ENCODE results near the gene GPATCH4.
A peak's percentile ranks its signal among the peaks of the same experiment; 100 is the strongest.

The GPATCH4 gene

DNA sequence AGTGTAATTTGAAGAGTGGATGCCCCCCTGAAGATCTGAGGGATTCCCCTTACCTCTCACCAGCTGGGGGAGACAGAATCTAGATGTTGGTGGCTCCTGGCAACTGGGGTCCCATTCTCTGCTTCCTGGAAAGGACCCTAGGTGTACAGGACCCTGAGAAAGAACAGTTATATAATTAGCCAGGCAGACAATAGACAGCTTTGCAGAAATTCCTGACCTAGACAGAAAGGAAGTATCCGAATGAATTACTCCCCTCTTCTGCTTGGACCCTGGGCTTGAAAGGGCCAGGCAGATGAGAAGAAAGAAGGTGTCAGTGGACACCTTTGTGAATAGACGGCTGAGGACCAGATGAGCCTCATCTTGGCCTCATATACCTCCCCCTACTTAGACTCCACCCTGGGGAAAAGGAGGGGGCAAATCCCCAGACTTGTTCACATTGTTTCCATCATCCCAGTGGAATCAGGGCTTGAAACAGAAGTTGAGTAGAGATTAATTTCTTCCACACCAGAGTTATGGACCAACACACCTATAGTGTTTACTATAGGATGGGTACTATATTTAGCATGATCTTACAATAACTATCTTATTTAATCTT lies 27.1 kb downstream of the GPATCH4 start:
- peaks cover 7% of the 10 kb centered on the region for H3K27me3 ChIP-seq (ENCODE audit: insufficient read depth, insufficient read length)
- TF ChIP-seq YY1 (IDR thresholded peaks at IDR 0.05; ENCODE audit: insufficient read depth, insufficient read length) (no peak), ZNF274 (IDR thresholded peaks at IDR 0.05; ENCODE audit: low read depth, low read length) (no peak), SUZ12 (IDR thresholded peaks at IDR 0.05; ENCODE audit: extremely low read depth, insufficient read depth, insufficient read length) (no peak)
- no peak overlapping the region for H3K9ac ChIP-seq (ENCODE audit: insufficient read length, low read depth)
- peaks cover 12% of the 10 kb centered on the region for H3K36me3 ChIP-seq (ENCODE audit: insufficient read depth, insufficient read length, low read length)
- no peak overlapping the region for H3K4me3 ChIP-seq (ENCODE audit: insufficient read length, low read depth)
- no peaks in the 10 kb centered on the region for H3K9me3 ChIP-seq (ENCODE audit: insufficient read depth, low read length)
- H3K4me1 ChIP-seq (ENCODE audit: insufficient read depth, insufficient read length) = no peaks in the 10 kb centered on the region
- DNase-seq (ENCODE audit: low read depth, low spot score) = no peak

DNA sequence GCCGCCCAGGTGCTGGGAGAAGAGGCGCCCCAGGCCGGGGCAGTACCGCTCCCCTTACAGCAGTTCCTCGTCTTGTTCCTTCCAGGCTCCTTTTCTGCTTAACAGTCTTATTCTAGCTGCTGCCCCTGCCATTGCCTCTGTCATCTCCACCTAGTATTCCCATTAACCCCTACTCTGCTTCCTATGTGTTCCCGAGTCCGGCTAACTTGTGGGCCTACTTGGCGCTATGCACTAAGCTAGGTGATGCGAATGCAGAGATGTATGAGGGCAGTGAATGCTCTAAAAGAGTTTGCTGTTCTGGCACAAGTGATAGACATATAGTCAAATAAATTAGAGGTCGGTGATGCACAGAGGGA lies 28.6 kb downstream of the GPATCH4 start:
- H3K9me3 ChIP-seq (ENCODE audit: insufficient read depth, low read length) = no peaks in the 10 kb centered on the region
- peaks cover 23% of the 10 kb centered on the region for H3K36me3 ChIP-seq (ENCODE audit: insufficient read depth, insufficient read length, low read length)
- peak overlapping the region; percentile 37 for H3K9ac ChIP-seq (ENCODE audit: insufficient read length, low read depth)
- peak overlapping the region; percentile 89 for H3K4me3 ChIP-seq (ENCODE audit: insufficient read length, low read depth)
- peaks cover 7% of the 10 kb centered on the region for H3K27me3 ChIP-seq (ENCODE audit: insufficient read depth, insufficient read length)
- no peaks in the 10 kb centered on the region for H3K4me1 ChIP-seq (ENCODE audit: insufficient read depth, insufficient read length)
- TF ChIP-seq SUZ12 (IDR thresholded peaks at IDR 0.05; ENCODE audit: extremely low read depth, insufficient read depth, insufficient read length) (no peak), YY1 (IDR thresholded peaks at IDR 0.05; ENCODE audit: insufficient read depth, insufficient read length) (no peak), ZNF274 (IDR thresholded peaks at IDR 0.05; ENCODE audit: low read depth, low read length) (no peak)
- DNase-seq (ENCODE audit: low read depth, low spot score) = no peak

DNA sequence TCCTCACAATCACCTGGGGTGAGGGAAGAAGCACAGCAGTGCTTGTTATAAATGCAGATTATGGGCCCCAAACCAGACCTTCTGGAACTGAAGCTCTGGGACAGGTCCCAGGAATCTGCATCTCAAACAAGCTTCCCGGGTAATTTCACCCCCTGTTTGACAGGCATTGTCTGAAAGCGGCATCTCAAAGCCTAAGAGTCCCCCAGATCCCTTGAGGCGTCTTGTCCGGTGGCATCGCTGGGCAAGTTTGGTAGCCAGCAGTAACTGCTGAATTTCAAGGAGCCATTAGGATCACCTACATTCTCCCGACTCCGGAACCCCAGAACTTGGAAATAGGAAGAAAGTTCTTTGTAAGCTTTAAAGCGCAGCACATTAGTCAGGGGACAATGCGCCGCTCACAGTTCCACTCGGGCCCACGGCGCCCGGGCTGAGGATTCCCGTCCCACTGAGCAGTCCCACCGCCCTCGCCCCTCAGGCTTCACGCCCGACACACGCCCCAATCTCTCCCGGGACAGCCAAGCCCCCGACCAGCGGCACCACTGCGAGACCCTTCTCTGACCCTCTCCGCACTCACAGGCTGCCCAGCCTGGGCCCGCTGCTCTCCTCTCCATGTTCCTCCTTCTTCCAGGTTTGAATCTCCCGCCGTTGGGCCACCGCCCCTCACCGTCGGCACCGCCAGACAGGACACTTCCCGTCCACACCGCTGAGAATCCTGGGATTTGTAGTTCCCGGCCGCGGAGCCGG lies 29.2 kb downstream of the GPATCH4 start, which contains the start of gene IQGAP3:
IQGAP3 (minus strand) TSS at position 647 of the 744 bp plus-strand sequence; CDS start at position 611, 36 bp downstream.
- H3K9me3 ChIP-seq (ENCODE audit: insufficient read depth, low read length) = no peaks in the 10 kb centered on the region
- peaks cover 28% of the 10 kb centered on the region for H3K36me3 ChIP-seq (ENCODE audit: insufficient read depth, insufficient read length, low read length)
- H3K4me1 ChIP-seq (ENCODE audit: insufficient read depth, insufficient read length) = no peaks in the 10 kb centered on the region
- TF ChIP-seq SUZ12 (IDR thresholded peaks at IDR 0.05; ENCODE audit: extremely low read depth, insufficient read depth, insufficient read length) (no peak), YY1 (IDR thresholded peaks at IDR 0.05; ENCODE audit: insufficient read depth, insufficient read length) (no peak), ZNF274 (IDR thresholded peaks at IDR 0.05; ENCODE audit: low read depth, low read length) (no peak)
- peak; percentile 81 for DNase-seq (ENCODE audit: low read depth, low spot score)
- H3K27me3 ChIP-seq (ENCODE audit: insufficient read depth, insufficient read length) = peaks cover 7% of the 10 kb centered on the region
- H3K4me3 ChIP-seq (ENCODE audit: insufficient read length, low read depth) = peak within 1 kb of the TSS; percentile 89
- H3K9ac ChIP-seq (ENCODE audit: insufficient read length, low read depth) = peak within 1 kb of the TSS; percentile 87

DNA sequence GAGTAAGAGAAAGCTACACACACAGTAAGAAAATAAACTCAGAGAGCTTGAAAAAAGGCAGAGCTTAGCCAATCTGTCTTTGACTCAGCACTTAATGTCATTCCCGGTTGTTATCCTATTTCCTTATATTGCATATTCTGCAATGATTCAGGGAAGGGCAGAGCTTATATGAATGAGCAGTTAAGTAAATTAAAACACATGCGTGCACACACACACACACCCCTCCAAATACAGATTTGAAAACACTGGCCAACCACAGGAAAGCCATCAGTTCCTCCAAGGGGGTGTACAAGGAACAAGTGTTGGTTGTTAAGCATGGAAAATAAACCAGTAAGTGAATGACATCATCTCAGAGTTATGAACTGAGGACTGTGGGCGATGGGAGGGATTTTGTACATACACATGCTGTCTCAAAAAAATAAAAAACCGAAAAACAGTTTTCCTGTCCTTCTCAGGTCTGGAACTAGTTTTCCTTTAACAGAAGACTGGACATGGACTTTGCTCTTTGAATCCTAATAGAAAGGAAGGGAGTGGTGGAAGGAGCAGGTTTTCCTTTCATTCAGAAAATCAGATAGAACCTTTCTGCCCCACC lies 29.9 kb downstream of the GPATCH4 start:
- TF ChIP-seq YY1 (IDR thresholded peaks at IDR 0.05; ENCODE audit: insufficient read depth, insufficient read length) (no peak), ZNF274 (IDR thresholded peaks at IDR 0.05; ENCODE audit: low read depth, low read length) (no peak)
- Histone ChIP-seq H3K9me3 (ENCODE audit: insufficient read depth, low read length) (no peaks in the 10 kb centered on the region), H3K4me1 (ENCODE audit: insufficient read depth, insufficient read length) (no peaks in the 10 kb centered on the region), H3K9ac (ENCODE audit: insufficient read length, low read depth) (peak overlapping the region; percentile 87), H3K4me3 (ENCODE audit: insufficient read length, low read depth) (peak overlapping the region; percentile 89), H3K27me3 (ENCODE audit: insufficient read depth, insufficient read length) (peaks cover 7% of the 10 kb centered on the region), H3K36me3 (ENCODE audit: insufficient read depth, insufficient read length, low read length) (peaks cover 32% of the 10 kb centered on the region)
- DNase-seq (ENCODE audit: low read depth, low spot score) = no peak

DNA sequence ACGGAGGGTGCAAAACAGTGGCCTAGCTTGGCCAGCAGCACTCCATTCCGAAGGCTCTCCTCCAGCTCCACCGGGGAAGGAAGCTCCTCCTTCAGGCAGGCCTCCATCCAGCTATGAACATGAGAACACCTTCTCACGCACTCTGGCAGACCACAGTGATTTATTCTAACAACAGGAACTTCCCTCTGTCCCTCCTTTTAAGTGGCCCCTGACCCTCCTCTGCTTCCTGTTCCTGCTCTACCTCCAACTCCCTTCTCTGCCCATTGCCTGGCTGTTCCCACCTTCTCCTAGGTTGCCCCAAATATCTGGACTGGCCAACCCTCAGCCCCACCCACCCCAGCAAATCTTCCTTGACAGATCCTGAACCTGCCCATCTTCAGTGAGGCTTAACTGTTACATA lies 34.8 kb downstream of the GPATCH4 start:
- Histone ChIP-seq H3K4me3 (ENCODE audit: insufficient read length, low read depth) (no peak overlapping the region), H3K36me3 (ENCODE audit: insufficient read depth, insufficient read length, low read length) (peaks cover 81% of the 10 kb centered on the region), H3K4me1 (ENCODE audit: insufficient read depth, insufficient read length) (no peaks in the 10 kb centered on the region), H3K9me3 (ENCODE audit: insufficient read depth, low read length) (no peaks in the 10 kb centered on the region), H3K27me3 (ENCODE audit: insufficient read depth, insufficient read length) (no peaks in the 10 kb centered on the region), H3K9ac (ENCODE audit: insufficient read length, low read depth) (no peak overlapping the region)
- no peak for DNase-seq (ENCODE audit: low read depth, low spot score)
- TF ChIP-seq YY1 (IDR thresholded peaks at IDR 0.05; ENCODE audit: insufficient read depth, insufficient read length) (no peak), SUZ12 (IDR thresholded peaks at IDR 0.05; ENCODE audit: extremely low read depth, insufficient read depth, insufficient read length) (no peak), ZNF274 (IDR thresholded peaks at IDR 0.05; ENCODE audit: low read depth, low read length) (no peak)

DNA sequence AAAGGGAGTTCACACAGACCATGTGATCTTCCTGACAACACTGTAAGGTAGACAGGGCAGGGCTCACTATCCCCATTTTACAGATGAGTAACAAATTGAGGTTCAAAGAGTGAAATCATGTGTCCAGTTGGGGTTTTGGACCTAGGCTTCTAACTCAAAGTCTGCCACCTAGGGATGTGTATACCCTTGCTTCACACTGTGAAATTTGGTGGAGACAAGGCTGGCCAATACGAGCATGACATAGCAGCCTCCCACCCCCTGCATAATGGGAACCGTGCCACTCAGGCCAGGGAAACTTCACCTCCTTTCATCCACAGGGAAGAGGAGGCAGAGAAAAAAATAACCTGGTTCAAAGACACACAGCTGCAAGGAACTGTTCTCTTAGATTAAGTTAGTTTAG lies 35.8 kb downstream of the GPATCH4 start:
- Histone ChIP-seq H3K36me3 (ENCODE audit: insufficient read depth, insufficient read length, low read length) (peaks cover 88% of the 10 kb centered on the region), H3K9me3 (ENCODE audit: insufficient read depth, low read length) (no peaks in the 10 kb centered on the region), H3K9ac (ENCODE audit: insufficient read length, low read depth) (no peak overlapping the region), H3K27me3 (ENCODE audit: insufficient read depth, insufficient read length) (no peaks in the 10 kb centered on the region), H3K4me1 (ENCODE audit: insufficient read depth, insufficient read length) (no peaks in the 10 kb centered on the region), H3K4me3 (ENCODE audit: insufficient read length, low read depth) (no peak overlapping the region)
- DNase-seq (ENCODE audit: low read depth, low spot score) = no peak
- TF ChIP-seq YY1 (IDR thresholded peaks at IDR 0.05; ENCODE audit: insufficient read depth, insufficient read length) (no peak), SUZ12 (IDR thresholded peaks at IDR 0.05; ENCODE audit: extremely low read depth, insufficient read depth, insufficient read length) (no peak), ZNF274 (IDR thresholded peaks at IDR 0.05; ENCODE audit: low read depth, low read length) (no peak)

DNA sequence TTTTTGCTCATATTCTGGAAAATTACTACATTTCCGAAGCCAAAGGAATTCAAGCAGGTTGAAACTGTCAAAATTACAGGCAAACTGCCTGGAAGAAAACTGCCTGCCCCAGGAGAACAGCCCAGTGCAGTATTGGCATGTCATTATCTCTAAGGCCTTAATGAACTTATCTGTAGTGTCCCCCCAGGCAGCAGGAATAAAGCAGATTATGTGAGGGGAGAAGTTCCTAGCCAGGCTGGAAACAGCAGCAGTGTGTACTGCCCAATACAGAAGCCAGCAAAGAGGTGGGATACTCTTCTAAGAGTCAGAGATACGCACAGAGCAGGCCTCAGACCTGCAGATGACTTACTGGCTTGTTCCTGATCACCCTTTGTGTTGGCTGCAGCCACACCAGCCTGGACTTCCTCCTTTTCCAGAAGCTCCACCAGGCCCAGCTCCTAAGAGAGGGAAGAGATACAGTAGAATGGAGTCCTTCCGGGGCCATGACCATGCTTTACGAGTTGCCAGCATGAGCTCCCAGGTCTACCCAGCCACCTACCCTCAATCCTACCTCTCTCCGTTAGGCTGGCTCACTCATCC lies 40.6 kb downstream of the GPATCH4 start:
- no peaks in the 10 kb centered on the region for H3K4me1 ChIP-seq (ENCODE audit: insufficient read depth, insufficient read length)
- TF ChIP-seq YY1 (IDR thresholded peaks at IDR 0.05; ENCODE audit: insufficient read depth, insufficient read length) = no peak
- no peak for TF ChIP-seq ZNF274 (IDR thresholded peaks at IDR 0.05; ENCODE audit: low read depth, low read length)
- no peak for TF ChIP-seq SUZ12 (IDR thresholded peaks at IDR 0.05; ENCODE audit: extremely low read depth, insufficient read depth, insufficient read length)
- no peak overlapping the region for H3K9ac ChIP-seq (ENCODE audit: insufficient read length, low read depth)
- no peaks in the 10 kb centered on the region for H3K9me3 ChIP-seq (ENCODE audit: insufficient read depth, low read length)
- H3K27me3 ChIP-seq (ENCODE audit: insufficient read depth, insufficient read length) = no peaks in the 10 kb centered on the region
- no peak for DNase-seq (ENCODE audit: low read depth, low spot score)
- peaks cover 77% of the 10 kb centered on the region for H3K36me3 ChIP-seq (ENCODE audit: insufficient read depth, insufficient read length, low read length)
- H3K4me3 ChIP-seq (ENCODE audit: insufficient read length, low read depth) = no peak overlapping the region
